ENCODE results near the gene BGLAP. TPM values are rescaled to one million over a fixed set of nuclear protein-coding genes. Genes with fewer than 3 reads are reported as not detected.

BGLAP gene
- total and polyA plus RNA-seq, 7 donors, result 0.33 to 0.44 (median 0.34) TPM; not detected in 4

GRCh38 chr1:156233426-156234127 lies 8.4 kb upstream of the BGLAP start:
- intact Hi-C loops (cut with DNase I), result no loop called here
- ATAC-seq (no peak), DNase-seq (peak in 1 of 2 donors; percentile 15)
- no peak for TF ChIP-seq CTCF (IDR thresholded peaks at IDR 0.05)
- Histone ChIP-seq H3K27me3 (ENCODE audit: insufficient read depth in 3 of 3, low read length in 2 of 3) (no peaks in the 10 kb centered on the region), H3K27ac (no peak overlapping the region), H3K4me1 (no peaks in the 10 kb centered on the region), H3K9me3 (no peaks in the 10 kb centered on the region), H3K36me3 (ENCODE audit: insufficient read depth in 1 of 2, low read depth in 1 of 2) (peaks cover 11 to 68% of the 10 kb centered on the region in 2 donors), H3K4me3 (no peak overlapping the region)
- 81 to 83% (median 81%) methylated on average over 5 of the region's 5 CpGs for WGBS, 3 donors

GRCh38 chr1:156236164-156236563 lies 5.8 kb upstream of the BGLAP start:
- no peak overlapping the region for H3K4me3 ChIP-seq
- intact Hi-C loops (cut with DNase I), result no loop called here
- no peaks in the 10 kb centered on the region for H3K27me3 ChIP-seq (ENCODE audit: insufficient read depth in 3 of 3, low read length in 2 of 3)
- no peaks in the 10 kb centered on the region for H3K4me1 ChIP-seq
- peak in 1 of 2 donors; percentile 35 for DNase-seq
- TF ChIP-seq CTCF (IDR thresholded peaks at IDR 0.05), result no peak
- no peak overlapping the region for H3K27ac ChIP-seq
- ATAC-seq, result no peak
- 91 to 96% (median 94%) methylated on average over 10 to 12 of the region's 12 CpGs for WGBS, 3 donors
- peaks cover 11 to 83% of the 10 kb centered on the region in 2 donors for H3K36me3 ChIP-seq (ENCODE audit: insufficient read depth in 1 of 2, low read depth in 1 of 2)
- no peaks in the 10 kb centered on the region for H3K9me3 ChIP-seq

- intact Hi-C loops (cut with DNase I), result no loop called here
- DNase-seq, result no peak
- no peak overlapping the region for H3K4me3 ChIP-seq
- H3K27me3 ChIP-seq (ENCODE audit: insufficient read depth in 3 of 3, low read length in 2 of 3), result no peaks in the 10 kb centered on the region
- H3K36me3 ChIP-seq (ENCODE audit: insufficient read depth in 1 of 2, low read depth in 1 of 2), result peaks cover 11 to 84% of the 10 kb centered on the region in 2 donors
- ATAC-seq, result no peak
- no peak for TF ChIP-seq CTCF (IDR thresholded peaks at IDR 0.05)
- no peaks in the 10 kb centered on the region for H3K4me1 ChIP-seq
- H3K9me3 ChIP-seq, result no peaks in the 10 kb centered on the region
- 94 to 97% (median 97%) methylated on average over 5 of the region's 5 CpGs for WGBS, 3 donors
- H3K27ac ChIP-seq, result no peak overlapping the region
These were observed 3.7 kb upstream of the BGLAP start for GRCh38 chr1:156238248-156238647.

- no peak for TF ChIP-seq CTCF (IDR thresholded peaks at IDR 0.05)
- no peak for ATAC-seq
- peaks cover 0 to 14% (median 10%) of the 10 kb centered on the region in 3 donors for H3K27me3 ChIP-seq (ENCODE audit: insufficient read depth in 3 of 3, low read length in 2 of 3)
- intact Hi-C loops (cut with DNase I), result no loop called here
- no peak overlapping the region for H3K4me3 ChIP-seq
- 64 to 69% (median 64%) methylated on average over 14 to 15 of the region's 15 CpGs for WGBS, 3 donors
- H3K36me3 ChIP-seq (ENCODE audit: insufficient read depth in 1 of 2, low read depth in 1 of 2), result peaks cover 6 to 55% of the 10 kb centered on the region in 2 donors
- peaks cover 9% of the 10 kb centered on the region for H3K4me1 ChIP-seq
- DNase-seq, result peak in 1 of 2 donors; percentile 56
- H3K27ac ChIP-seq, result no peak overlapping the region
- H3K9me3 ChIP-seq, result no peaks in the 10 kb centered on the region
These were observed 623 bp upstream of the BGLAP start for GRCh38 chr1:156241311-156241811.
